ENCODE data around the gene DTX3.

Gene DTX3

DNA sequence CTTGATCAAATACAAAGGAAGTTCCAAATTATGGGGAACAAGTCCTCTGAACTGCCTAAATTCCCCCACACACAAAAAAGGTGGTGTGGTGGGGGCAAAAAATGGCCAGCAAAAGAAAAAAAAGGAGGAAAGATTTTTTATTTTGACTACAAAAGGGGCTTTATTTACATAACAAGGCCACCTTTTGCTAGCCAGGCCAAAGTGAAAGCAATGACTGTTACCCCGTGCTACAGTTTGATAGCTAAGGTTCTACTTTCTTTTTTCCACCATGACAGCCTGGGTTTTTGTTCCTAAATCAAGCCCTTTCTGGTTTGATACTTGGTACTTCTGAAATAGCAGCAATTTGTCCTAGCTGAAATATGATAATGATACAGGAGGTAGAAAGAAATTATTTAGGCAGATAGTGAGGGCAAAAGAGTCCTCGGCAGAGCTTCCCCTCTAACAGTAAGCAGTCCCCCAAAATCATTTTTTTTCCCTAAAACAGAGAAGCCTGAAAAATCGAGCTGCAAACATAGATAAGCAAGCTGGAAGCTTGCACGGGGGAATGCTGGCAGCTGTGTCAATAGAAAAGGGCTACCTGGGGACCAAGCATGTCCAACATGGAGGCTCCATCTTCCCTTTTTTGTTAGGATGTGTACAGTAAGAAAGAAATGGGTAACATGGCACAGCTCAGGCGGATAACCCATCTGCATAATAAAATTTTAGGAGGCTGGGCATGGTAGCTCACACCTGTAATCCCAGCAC is 37.2 kb downstream of the DTX3 start:
- TF ChIP-seq, protein P1, sequence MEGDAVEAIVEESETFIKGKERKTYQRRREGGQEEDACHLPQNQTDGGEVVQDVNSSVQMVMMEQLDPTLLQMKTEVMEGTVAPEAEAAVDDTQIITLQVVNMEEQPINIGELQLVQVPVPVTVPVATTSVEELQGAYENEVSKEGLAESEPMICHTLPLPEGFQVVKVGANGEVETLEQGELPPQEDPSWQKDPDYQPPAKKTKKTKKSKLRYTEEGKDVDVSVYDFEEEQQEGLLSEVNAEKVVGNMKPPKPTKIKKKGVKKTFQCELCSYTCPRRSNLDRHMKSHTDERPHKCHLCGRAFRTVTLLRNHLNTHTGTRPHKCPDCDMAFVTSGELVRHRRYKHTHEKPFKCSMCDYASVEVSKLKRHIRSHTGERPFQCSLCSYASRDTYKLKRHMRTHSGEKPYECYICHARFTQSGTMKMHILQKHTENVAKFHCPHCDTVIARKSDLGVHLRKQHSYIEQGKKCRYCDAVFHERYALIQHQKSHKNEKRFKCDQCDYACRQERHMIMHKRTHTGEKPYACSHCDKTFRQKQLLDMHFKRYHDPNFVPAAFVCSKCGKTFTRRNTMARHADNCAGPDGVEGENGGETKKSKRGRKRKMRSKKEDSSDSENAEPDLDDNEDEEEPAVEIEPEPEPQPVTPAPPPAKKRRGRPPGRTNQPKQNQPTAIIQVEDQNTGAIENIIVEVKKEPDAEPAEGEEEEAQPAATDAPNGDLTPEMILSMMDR (IDR thresholded peaks at IDR 0.05) = no peak

DNA sequence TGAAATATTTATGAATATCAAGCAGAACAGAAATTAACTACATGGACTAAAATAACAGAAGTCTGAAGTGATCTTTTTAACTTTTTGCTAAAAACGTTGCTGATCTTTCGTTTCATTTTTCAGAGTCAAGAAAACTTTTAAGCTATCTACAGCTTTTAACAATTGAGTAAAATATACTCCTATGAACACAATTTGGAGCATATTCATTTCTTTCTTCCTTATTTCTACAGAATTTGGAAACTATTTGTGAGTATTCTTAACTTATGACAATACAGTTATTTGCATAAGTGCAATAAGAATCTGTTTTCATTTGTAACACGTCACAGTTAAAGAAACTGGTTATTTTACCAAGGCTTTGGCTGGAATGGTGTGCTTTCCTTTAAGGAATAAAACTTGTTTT is 49.4 kb downstream of the DTX3 start:
- TF ChIP-seq, protein P1 (IDR thresholded peaks at IDR 0.05) = no peak

GRCh38 chr12:57655541-57656240 is 51.1 kb downstream of the DTX3 start:
- TF ChIP-seq, protein P1 (IDR thresholded peaks at IDR 0.05) = no peak

- TF ChIP-seq, protein P1 (IDR thresholded peaks at IDR 0.05) = no peak
Measured at GRCh38 chr12:57657744-57658143, 53.1 kb downstream of the DTX3 start.

DNA sequence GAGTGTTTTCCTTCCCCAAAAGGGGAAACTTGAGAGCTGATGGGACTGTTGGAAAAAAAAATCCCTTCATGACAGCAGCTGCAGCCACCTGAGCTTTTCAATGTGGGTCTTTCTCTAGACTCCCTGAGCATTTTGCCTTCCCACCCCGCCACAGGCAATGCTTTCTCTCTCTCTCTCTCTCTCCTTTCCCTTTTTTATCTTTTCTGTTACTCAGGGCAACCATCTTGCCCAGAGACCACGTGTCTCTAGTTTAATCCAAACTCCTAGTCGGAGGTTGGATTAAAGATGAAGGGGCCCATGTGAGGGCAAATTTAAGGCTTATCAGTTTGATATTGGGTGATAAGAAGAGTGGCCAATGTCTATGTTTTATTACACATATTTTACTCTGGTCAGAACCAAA is 54.3 kb downstream of the DTX3 start:
- TF ChIP-seq, protein P1 (IDR thresholded peaks at IDR 0.05) = no peak

Data from LNCAP (cell line).